Activated CD4-positive, alpha-beta T cell treated with anti-CD3 and anti-CD28 coated beads, Interleukin-2, amount 10 ng/mL, durations not matched to agents 24 days and 14 days (primary cell): Measurements from ENCODE around the gene ADGB. TPM values are rescaled to one million over a fixed set of nuclear protein-coding genes. Genes with fewer than 3 reads are reported as not detected.
"Not testable (repeated sequence)": the region's sequence is repeated elsewhere in the genome, so short reads cannot be mapped to it uniquely, and the experiment has no call there.

Source experiments
- DNase-seq: peaks from one replicate; pipeline ENCODE4 v3.0.0; 2022
- H3K27ac Mint-ChIP-seq: one replicate; pipeline ENCODE4 v1.8.0; 2022; ENCODE audit warnings: mild to moderate bottlenecking, mixed read lengths
- H3K27me3 Mint-ChIP-seq: one replicate; pipeline ENCODE4 v1.8.0; 2022; ENCODE audit warnings: mixed read lengths
- H3K36me3 Mint-ChIP-seq: one replicate; pipeline ENCODE4 v1.8.0; 2022; ENCODE audit warnings: low read depth, mild to moderate bottlenecking, mixed read lengths
- H3K4me1 Mint-ChIP-seq: one replicate; pipeline ENCODE4 v1.8.0; 2021; ENCODE audit warnings: mixed read lengths
- H3K4me3 Mint-ChIP-seq: one replicate; pipeline ENCODE4 v1.8.0; 2022; ENCODE audit warnings: mild to moderate bottlenecking, moderate library complexity, mixed read lengths
- H3K9me3 Mint-ChIP-seq: one replicate; pipeline ENCODE4 v1.8.0; 2021; ENCODE audit warnings: mixed read lengths
- intact Hi-C: fragments of 100-400 bp; cut with micrococcal nuclease; formaldehyde crosslinking; loops from one replicate; pipeline ENCODE4 v1.15.1; 2023
- total RNA-seq: library from RNA; stranded (reverse); gene quantifications from 2 replicates; pipeline ENCODE4 v1.2.3, GENCODE V29; 2022

ADGB gene
- total RNA-seq, 1 donor from 2014 or later: not detected

DNA sequence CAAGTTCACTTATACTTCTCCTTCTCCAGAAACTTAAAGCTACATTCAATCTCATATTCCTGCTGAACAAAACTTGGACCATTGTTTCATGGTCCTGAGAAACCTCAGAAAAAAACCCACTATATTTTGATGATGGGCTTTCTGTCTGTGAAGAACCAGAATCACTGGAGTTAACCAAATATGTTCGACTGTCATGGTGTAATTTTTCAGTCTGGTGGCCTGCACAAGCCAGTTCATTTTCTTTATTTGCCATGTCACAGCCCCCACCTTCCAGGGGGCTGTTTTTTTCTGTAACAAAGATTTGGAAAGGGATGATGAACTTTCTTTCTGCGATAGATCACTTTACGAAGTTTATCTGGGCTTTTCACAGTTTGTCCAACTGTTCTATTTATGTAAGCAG is 204.4 kb downstream of the ADGB start:
- H3K27ac Mint-ChIP-seq, H3K4me3 Mint-ChIP-seq, H3K4me1 Mint-ChIP-seq, H3K9me3 Mint-ChIP-seq, intact Hi-C loops, H3K36me3 Mint-ChIP-seq, H3K27me3 Mint-ChIP-seq, DNase-seq: not testable (repeated sequence)

DNA sequence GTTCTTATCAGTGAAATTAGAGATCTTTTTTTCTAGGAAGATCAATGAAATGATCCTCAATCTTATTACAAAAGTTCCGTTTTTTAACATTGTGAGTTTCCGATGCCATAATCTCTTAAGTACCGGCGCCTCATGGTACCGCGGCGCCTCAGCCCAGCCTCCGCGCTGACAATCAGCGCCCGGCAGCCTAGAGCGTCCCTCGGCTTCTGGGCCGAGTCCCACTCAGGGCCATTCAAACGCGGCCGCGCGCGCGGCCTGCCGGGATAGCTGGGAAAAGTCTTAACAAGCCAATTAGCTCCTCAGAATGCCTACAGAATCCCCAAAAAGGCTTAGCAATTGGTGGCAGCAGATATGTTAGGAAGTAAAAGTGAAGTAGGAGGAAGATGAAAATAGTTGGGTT is 204.8 kb downstream of the ADGB start:
- H3K36me3 Mint-ChIP-seq: no peaks in the 10 kb centered on the region
- no peak overlapping the region for H3K4me3 Mint-ChIP-seq
- H3K27ac Mint-ChIP-seq: no peak overlapping the region
- no peak for DNase-seq
- no peaks in the 10 kb centered on the region for H3K9me3 Mint-ChIP-seq
- intact Hi-C loops: no loop called here
- H3K4me1 Mint-ChIP-seq: peaks cover 1% of the 10 kb centered on the region
- H3K27me3 Mint-ChIP-seq: peaks cover 9% of the 10 kb centered on the region

DNA sequence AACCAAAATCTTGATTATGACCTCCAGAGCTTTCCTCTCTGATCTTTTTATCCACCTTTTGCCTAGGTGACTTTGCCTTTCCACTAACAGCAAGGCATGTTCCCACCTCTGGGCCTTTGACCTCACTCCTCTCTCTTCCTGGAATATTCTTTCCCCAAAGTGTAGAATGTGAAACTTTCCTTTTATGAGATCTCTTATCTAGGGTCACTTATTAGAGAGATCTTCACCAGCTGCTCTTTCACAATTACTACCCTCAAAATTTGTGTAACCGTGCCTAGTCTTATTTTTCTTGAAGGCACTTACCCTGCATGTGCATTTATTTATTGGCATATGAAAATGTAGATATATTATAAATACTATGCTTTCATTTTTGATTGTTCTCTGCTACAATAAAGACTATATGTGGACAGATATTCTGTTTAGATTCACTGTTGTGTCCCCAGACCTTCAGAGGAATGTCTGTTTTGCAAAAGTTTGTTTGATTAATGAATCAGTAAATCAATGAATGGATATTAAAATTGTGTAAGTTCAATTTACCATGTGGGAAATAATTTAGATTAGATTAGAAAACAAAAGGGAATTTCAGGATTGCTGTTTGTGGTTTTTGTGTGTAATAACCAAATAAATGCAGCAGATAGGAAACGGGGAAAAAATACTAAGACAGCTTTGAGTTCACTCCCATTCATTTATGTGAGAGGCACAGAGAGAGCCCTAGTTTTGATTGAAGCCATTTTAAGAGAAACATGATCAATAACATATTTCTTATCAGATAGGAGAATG is 207.0 kb downstream of the ADGB start:
- Mint-ChIP-seq H3K27me3 (peaks cover 9% of the 10 kb centered on the region), H3K36me3 (no peaks in the 10 kb centered on the region), H3K4me1 (peaks cover 1% of the 10 kb centered on the region), H3K4me3 (no peak overlapping the region), H3K27ac (no peak overlapping the region), H3K9me3 (no peaks in the 10 kb centered on the region)
- DNase-seq: no peak
- intact Hi-C loops: no loop called here

DNA sequence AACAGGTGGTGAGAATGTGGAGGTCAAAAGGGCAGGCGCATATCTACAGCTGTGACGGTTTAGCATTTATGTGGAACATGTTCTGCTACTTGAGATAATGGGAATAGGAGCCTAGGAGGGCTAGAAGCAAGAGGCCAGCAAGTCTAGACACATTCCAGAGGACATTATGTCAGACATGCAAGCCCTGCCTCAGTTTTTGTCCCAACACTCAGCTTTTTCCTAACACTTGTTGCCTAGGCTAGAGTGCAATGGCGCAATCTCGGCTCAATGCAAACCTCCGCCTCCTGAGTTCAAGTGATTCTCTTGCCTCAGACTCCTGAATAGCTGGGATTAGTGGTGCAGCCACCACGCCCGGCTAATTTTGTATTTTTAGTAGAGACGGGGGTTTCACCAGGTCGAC is 210.2 kb downstream of the ADGB start:
- H3K27ac Mint-ChIP-seq, H3K27me3 Mint-ChIP-seq, intact Hi-C loops, H3K36me3 Mint-ChIP-seq, DNase-seq, H3K9me3 Mint-ChIP-seq, H3K4me1 Mint-ChIP-seq, H3K4me3 Mint-ChIP-seq: not testable (repeated sequence)

DNA sequence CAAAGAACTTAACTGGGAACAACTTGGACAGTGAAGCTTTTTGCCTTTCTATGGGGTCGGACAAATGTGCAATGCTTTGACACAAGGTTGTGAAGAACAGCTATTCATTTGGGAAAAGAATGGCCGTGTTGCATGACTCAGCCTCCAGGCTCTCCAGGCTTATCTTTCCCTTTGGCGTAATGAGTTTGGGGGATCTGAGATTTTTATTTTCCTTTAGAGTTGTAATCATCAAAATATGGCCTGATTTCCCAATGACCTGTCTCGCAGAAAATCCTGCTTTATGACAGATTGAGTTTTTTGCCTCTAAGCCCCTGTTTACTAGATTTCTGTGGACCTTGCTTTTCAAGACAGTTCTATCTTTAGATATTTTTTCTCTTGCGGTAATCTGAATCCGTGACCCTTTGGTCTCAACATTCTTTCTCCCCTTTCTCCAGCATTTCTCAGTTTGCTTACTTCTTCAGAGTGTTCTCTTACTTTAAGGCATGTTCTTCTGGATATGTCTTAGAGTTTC is 214.1 kb downstream of the ADGB start:
- H3K4me1 Mint-ChIP-seq, H3K4me3 Mint-ChIP-seq, H3K36me3 Mint-ChIP-seq, H3K27me3 Mint-ChIP-seq, intact Hi-C loops, H3K9me3 Mint-ChIP-seq, H3K27ac Mint-ChIP-seq, DNase-seq: not testable (repeated sequence)

DNA sequence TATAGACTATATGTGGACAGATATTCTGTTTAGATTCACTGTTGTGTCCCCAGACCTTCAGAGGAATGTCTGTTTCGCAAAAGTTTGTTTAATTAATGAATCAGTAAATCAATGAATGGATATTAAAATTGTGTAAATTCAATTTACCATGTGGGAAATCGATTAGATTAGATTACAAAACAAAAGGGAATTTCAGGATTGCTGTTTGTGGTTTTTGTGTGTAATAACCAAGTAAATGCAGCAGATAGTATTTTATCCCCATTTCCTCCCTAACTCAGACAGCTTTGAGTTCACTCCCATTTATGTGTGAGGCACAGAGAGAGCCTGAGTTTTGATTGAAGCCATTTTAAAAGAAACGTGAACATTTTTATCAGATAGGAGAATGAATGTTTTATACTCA is 214.8 kb downstream of the ADGB start:
- DNase-seq: no peak
- Mint-ChIP-seq H3K27ac (no peak overlapping the region), H3K9me3 (no peaks in the 10 kb centered on the region), H3K4me3 (no peak overlapping the region), H3K4me1 (no peaks in the 10 kb centered on the region), H3K27me3 (peaks cover 5% of the 10 kb centered on the region), H3K36me3 (no peaks in the 10 kb centered on the region)
- intact Hi-C loops: no loop called here

DNA sequence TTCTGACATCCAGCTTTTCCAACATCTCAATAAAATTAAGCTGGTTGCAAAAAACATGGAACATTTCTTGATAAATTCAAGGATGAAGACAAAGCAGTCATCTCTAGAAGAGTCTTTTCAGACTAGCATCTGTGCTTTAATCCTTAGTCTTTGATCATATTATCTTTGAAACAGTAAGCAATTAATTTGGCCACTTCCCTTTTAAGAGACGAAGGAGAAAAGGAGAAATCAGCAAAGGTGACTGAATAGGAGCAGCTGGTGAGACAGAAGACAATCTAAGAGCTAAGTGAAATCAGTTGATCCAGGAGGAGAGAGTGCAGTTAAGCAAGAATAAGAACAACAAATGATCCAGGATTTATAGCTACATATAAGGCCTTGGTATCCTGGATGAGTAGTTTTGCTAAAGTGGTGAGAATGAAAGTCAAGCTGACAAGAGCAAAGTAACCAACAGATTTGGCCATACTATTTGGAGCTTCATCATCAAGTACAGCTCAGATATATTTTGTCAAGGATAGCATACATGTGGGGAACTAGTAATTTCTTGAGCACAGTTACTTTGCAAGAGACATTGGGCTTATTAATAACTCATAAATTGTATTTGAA is 215.5 kb downstream of the ADGB start:
- H3K36me3 Mint-ChIP-seq: no peaks in the 10 kb centered on the region
- intact Hi-C loops: no loop called here
- H3K4me3 Mint-ChIP-seq: no peak overlapping the region
- H3K4me1 Mint-ChIP-seq: no peaks in the 10 kb centered on the region
- H3K27me3 Mint-ChIP-seq: peaks cover 7% of the 10 kb centered on the region
- no peak overlapping the region for H3K27ac Mint-ChIP-seq
- no peak for DNase-seq
- H3K9me3 Mint-ChIP-seq: no peaks in the 10 kb centered on the region

DNA sequence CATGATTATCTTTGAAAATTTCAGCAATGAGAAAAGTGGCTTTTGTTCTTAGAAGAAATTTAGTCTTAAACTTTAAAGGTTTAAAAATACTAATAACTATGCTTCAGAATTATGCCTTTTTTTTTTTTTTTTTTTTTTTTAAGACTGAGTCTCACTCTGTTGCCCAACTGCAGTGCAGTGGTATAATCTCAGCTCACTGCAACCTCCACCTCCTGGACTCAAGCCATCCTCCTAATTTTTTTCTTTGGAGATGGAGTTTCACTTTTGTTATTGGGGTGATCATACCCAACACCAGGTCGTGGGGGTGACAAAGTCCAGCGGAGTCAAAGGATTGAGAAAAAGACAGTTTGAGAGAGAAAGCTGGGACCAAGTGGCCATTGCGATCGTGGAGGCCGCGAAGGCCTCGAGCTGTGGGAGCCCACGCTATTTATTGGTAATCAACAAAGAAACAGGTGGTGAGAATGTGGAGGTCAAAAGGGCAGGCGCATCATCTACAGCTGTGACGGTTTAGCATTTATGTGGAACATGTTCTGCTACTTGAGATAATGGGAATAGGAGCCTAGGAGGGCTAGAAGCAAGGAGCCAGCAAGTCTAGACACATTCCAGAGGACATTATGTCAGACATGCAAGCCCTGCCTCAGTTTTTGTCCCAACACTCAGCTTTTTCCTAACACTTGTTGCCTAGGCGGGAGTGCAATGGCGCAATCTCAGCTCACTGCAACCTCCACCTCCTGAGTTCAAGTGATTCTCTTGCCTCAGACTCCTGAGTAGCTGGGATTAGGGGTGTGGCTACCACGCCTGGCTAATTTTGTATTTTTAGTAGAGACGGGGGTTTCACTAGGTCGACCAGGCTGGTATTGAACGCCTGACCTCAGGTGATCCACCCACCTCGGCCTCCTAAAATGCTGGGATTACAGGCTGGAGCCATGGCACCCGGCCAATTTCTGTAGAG is 217.0 kb downstream of the ADGB start:
- H3K36me3 Mint-ChIP-seq, H3K4me1 Mint-ChIP-seq, H3K9me3 Mint-ChIP-seq, H3K4me3 Mint-ChIP-seq, H3K27me3 Mint-ChIP-seq, H3K27ac Mint-ChIP-seq, intact Hi-C loops, DNase-seq: not testable (repeated sequence)

DNA sequence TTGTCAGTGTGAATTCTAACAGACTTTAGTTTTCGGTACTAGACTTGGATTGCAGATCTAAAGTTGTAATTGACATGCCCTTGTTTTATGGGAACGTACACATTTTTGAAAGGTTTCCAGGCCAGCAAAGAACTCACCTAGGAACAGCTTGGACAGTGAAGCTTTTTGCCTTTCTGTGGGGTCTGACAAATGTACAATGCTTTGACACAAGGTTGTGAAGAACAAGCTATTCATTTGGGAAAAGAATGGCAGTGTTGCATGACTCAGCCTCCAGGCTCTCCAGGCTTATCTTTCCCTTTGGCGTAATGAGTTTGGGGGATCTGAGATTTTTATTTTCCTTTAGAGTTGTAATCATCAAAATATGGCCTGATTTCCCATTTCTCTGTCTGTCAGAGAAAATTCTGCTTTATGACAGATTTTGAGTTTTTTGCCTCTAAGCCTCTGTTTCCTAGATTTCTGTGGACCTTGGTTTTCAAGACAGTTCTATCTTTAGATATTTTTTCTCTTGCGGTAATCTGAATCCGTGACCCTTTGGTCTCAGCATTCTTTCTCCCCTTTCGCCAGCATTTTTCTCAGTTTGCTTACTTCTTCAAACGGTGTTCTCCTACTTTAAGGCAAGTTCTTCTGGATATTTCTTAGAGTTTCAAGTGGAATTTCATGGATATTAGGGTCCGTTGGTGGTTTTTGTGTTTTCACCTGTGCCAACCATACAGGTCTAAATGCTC is 221.0 kb downstream of the ADGB start:
- intact Hi-C loops: no loop called here
- peaks cover 3% of the 10 kb centered on the region for H3K27me3 Mint-ChIP-seq
- no peak overlapping the region for H3K4me3 Mint-ChIP-seq
- no peak overlapping the region for H3K27ac Mint-ChIP-seq
- H3K36me3 Mint-ChIP-seq: no peaks in the 10 kb centered on the region
- no peak for DNase-seq
- H3K9me3 Mint-ChIP-seq: no peaks in the 10 kb centered on the region
- no peaks in the 10 kb centered on the region for H3K4me1 Mint-ChIP-seq

DNA sequence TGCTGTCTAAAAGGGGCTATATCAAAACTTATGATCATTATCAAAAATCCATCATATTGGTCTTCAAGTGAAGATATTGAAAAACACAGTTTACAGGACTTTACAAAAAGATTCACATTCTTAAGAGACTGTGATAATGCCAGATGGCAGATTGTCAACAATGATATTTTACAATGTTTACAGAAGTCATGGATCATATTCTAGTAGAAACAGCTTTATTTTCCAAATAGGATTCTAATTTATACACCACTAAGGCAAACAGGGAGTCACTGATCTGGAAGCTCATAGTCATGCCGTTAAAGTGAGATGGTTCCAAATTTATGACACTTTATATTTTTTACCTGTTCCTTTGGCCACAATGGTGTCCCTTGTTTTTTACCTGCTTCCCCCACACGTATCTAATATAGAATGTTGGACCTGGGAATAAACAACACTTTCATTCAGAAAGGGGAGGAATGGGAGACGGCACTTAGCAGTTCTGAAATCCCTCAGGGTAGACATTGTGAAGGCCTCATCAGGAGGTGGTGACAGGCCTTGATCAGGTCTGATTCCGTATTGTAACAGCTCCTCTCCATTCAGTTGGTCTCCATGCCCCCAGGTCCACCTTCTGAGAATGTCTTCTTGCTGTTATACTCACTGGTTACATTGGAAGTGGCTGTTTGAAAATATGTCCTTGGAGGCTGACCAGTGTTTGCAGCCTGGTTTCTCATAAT is 228.6 kb downstream of the ADGB start:
- no peak overlapping the region for H3K4me3 Mint-ChIP-seq
- no peaks in the 10 kb centered on the region for H3K4me1 Mint-ChIP-seq
- H3K27me3 Mint-ChIP-seq: no peaks in the 10 kb centered on the region
- H3K36me3 Mint-ChIP-seq: no peaks in the 10 kb centered on the region
- no peaks in the 10 kb centered on the region for H3K9me3 Mint-ChIP-seq
- no peak for DNase-seq
- intact Hi-C loops: no loop called here
- no peak overlapping the region for H3K27ac Mint-ChIP-seq

DNA sequence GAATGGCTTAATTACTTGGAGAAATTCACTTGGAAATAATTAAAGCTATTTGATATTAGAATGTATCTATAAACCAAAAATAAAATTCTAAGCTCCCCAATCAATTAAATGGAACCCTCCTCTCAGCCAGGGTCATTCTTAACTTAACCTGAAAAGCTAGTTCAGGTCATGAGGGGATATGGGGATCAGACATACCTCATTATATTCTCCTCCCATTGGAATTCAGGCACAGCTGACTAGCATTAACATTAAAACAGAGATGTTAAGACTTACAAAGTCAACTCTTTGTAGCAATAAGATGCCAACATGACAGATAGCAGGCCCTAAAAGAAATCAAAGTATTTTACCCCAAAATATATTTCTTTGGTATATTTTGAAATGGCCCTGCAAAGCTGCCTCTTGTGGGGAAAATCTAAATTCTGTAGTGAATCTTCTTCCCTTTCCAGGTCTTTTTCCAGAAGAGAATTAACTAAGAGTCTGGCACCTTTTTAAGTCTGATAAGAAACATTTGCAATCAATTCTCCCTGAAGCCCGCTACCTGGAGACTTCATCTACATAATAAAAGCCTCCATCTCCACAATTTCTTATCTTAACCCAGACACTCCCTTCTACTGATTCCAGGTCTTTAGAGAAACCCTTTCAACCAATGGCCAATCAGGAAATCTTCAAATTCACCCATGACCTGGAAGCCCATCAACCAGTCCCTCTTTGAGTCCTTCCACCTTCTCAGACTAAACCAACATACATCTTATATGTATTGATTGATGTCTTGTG is 231.2 kb downstream of the ADGB start:
- no peaks in the 10 kb centered on the region for H3K4me1 Mint-ChIP-seq
- intact Hi-C loops: no loop called here
- no peaks in the 10 kb centered on the region for H3K36me3 Mint-ChIP-seq
- DNase-seq: no peak
- no peaks in the 10 kb centered on the region for H3K9me3 Mint-ChIP-seq
- no peak overlapping the region for H3K4me3 Mint-ChIP-seq
- H3K27me3 Mint-ChIP-seq: no peaks in the 10 kb centered on the region
- H3K27ac Mint-ChIP-seq: no peak overlapping the region

DNA sequence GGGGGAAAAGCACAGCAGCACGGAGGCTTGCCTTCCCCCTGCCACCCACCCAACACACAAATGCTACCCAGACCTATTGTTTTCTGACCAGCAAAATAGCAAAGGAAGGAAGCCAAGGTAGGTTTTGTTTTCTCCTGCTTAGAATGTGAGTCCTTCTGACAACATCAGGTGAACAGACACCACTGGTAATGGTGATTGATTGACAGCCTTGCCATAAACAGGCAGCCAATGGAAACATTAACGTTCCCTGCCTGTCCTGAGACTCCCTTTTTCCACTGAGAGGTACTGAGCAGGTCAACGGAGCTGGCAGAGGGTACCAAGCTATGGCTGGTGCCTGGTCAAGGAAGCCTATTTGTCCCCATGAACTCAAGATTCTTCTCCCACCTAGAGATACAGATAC is 234.4 kb downstream of the ADGB start:
- no peaks in the 10 kb centered on the region for H3K4me1 Mint-ChIP-seq
- intact Hi-C loops: no loop called here
- H3K4me3 Mint-ChIP-seq: no peak overlapping the region
- H3K9me3 Mint-ChIP-seq: peaks cover 3% of the 10 kb centered on the region
- DNase-seq: no peak
- no peaks in the 10 kb centered on the region for H3K27me3 Mint-ChIP-seq
- H3K27ac Mint-ChIP-seq: no peak overlapping the region
- H3K36me3 Mint-ChIP-seq: no peaks in the 10 kb centered on the region
